T-cell (primary cell): ENCODE data around the gene NTM. TPM values are rescaled to one million over a fixed set of nuclear protein-coding genes. Genes with fewer than 3 reads are reported as not detected.

ENCODE experiments used
- ATAC-seq, 4 experiments: fragments of 200-7000 bp in 3 of 4; fragments of 150-1000 bp in 1 of 4; cut with Tn5 transposase; replicated peaks in 1 of 4; 1 replicate in 3 of 4; 2 replicates in 1 of 4; pipeline ENCODE4 v1.10.0; 2021; ENCODE audit warnings: moderate library complexity in 3 of 4, mild to moderate bottlenecking in 2 of 4, moderate number of reproducible peaks in 1 of 4
- CTCF ChIA-PET, 2 donors: fragments of 300-600 bp; sonication (Branson Sonifier 250); formaldehyde crosslinking; loops; one replicate each; lab custom pipeline; 2022; ENCODE audit warnings: antibody characterized with exemption in 2 of 2; lab: Charles Lee
- POLR2A ChIA-PET, 2 donors: fragments of 300-600 bp; sonication (Branson Sonifier 250); formaldehyde crosslinking; loops; one replicate each; lab custom pipeline; 2022; ENCODE audit warnings: antibody characterized with exemption in 2 of 2; lab: Charles Lee
- DNase-seq, 35 experiments: peaks; one replicate each; pipeline versions ENCODE4 v3.0.0 to v3.0.0-alpha.2; 2013 to 2023
- H3K27ac ChIP-seq: one replicate; pipeline ENCODE4 v1.5.1; 2013; ENCODE audit warnings: low read length
- H3K27me3 ChIP-seq, 2 experiments: replicated peaks in 1 of 2; 1 replicate in 1 of 2; 2 replicates in 1 of 2; pipeline versions ENCODE4 v1.6.1 to v1.7.0; 2013; ENCODE audit warnings: low read length in 1 of 2, mixed read lengths in 1 of 2; ENCODE audit not compliant: control insufficient read depth in 2 of 2, insufficient read depth in 2 of 2; ENCODE audit errors: extremely low read depth in 1 of 2
- H3K36me3 ChIP-seq, 2 donors: 1 replicate in 1 of 2; 2 replicates in 1 of 2; pipeline versions ENCODE4 v1.6.1 to v1.7.0; 2013; ENCODE audit warnings: low read length in 1 of 2; ENCODE audit not compliant: control insufficient read depth in 2 of 2, insufficient read depth in 1 of 2; ENCODE audit errors: extremely low read depth in 1 of 2
- H3K4me1 ChIP-seq, 2 experiments: 1 replicate in 1 of 2; 2 replicates in 1 of 2; pipeline versions ENCODE4 v1.6.1 to v1.7.0; 2013; ENCODE audit warnings: low read length in 2 of 2, mixed read lengths in 1 of 2; ENCODE audit not compliant: insufficient read depth in 2 of 2, control insufficient read depth in 1 of 2; ENCODE audit errors: extremely low read depth in 1 of 2
- H3K4me3 ChIP-seq, 2 donors: 1 replicate in 1 of 2; 2 replicates in 1 of 2; pipeline versions ENCODE4 v1.5.1 to v1.7.0; 2013; ENCODE audit warnings: mild to moderate bottlenecking in 2 of 2, low read length in 1 of 2, moderate library complexity in 1 of 2; ENCODE audit not compliant: control insufficient read depth in 1 of 2; ENCODE audit errors: extremely low read depth in 1 of 2
- H3K9me3 ChIP-seq: 2 replicates; pipeline ENCODE4 v1.7.0; 2013
- H3K27ac Mint-ChIP-seq, 2 donors: one replicate each; pipeline ENCODE4 v1.8.0; 2020 to 2021; ENCODE audit warnings: mild to moderate bottlenecking in 2 of 2, mixed read lengths in 2 of 2
- H3K27me3 Mint-ChIP-seq, 2 donors: one replicate each; pipeline ENCODE4 v1.8.0; 2021 to 2022; ENCODE audit warnings: mixed read lengths in 2 of 2
- H3K36me3 Mint-ChIP-seq: one replicate; pipeline ENCODE4 v1.8.0; 2021; ENCODE audit warnings: mixed read lengths
- H3K4me1 Mint-ChIP-seq, 3 donors: one replicate each; pipeline ENCODE4 v1.8.0; 2020 to 2022; ENCODE audit warnings: mixed read lengths in 3 of 3, mild to moderate bottlenecking in 1 of 3
- H3K4me3 Mint-ChIP-seq, 3 donors: one replicate each; pipeline ENCODE4 v1.8.0; 2020 to 2022; ENCODE audit warnings: mild to moderate bottlenecking in 3 of 3, mixed read lengths in 3 of 3, moderate library complexity in 3 of 3
- H3K9me3 Mint-ChIP-seq, 3 donors: one replicate each; pipeline ENCODE4 v1.8.0; 2020 to 2022; ENCODE audit warnings: mixed read lengths in 3 of 3
- WGBS: methylation state at CpG from one replicate; pipeline ENCODE4 v1.1.5; 2013; ENCODE audit warnings: missing lambda C conversion rate; ENCODE audit not compliant: insufficient coverage; 5-methylcytosine and 5-hydroxymethylcytosine counted together
- total RNA-seq, 35 experiments: library from RNA in 6 of 35; stranded (reverse) in 6 of 35; fragments of 120-200 nt in 1 of 35; gene quantifications; one replicate each; pipeline versions ENCODE4 v1.2.1 to v1.2.4 and lab custom pipeline; 2013 to 2026

NTM gene
- total RNA-seq, 5 donors from 2014 or later (not counting 1 experiment from before 2014, with no cell fraction given): not detected

GRCh38 chr11:131642756-131643531, 272.5 kb downstream of the NTM start:
- 75% methylated on average over 7 of the region's 15 CpGs for WGBS
- POLR2A ChIA-PET: no interaction called here
- H3K9me3 Mint-ChIP-seq: no peaks in the 10 kb centered on the region

DNA sequence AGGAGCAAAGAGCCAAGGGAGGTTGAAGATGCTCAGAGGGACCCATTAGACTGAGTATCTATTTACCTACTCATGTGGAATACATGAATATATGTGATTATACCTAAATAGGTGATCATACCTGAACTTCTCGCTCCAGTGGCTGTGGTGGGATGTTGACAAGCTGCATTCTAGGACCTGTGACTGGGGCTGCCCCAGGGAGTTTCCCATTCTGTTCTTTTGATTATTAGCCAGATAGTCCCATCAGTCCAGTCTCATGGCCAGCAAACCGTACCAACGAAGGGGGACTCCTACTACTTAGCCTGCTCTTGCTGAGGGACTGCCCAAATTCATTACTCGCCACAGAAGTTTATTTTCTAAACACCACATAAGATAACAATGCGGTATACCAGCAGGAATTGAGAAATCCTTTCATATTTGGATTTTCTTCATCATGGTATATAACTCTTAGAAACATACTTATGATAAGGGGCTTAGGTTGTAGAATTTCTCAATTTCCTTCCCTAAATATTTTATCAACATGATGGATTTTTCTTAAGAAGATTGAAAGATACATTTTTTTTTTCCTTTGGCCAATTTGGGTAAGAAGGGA, 273.9 kb downstream of the NTM start:
- ChIA-PET POLR2A (no interaction called here), CTCF (interaction anchor here in 1 of 2 donors (0.6 kb wide), 1 partner anchor 24 kb away, joined by 5 read pairs; no protein-coding TSS in a partner anchor)
- DNase-seq (no peak), ATAC-seq (no peak)
- H3K4me1 Mint-ChIP-seq: no peaks in the 10 kb centered on the region
- no peak overlapping the region for H3K27ac Mint-ChIP-seq
- WGBS: 72% methylated on average over 2 of the region's 5 CpGs
- Histone ChIP-seq H3K4me3 (no peak overlapping the region), H3K9me3 (no peaks in the 10 kb centered on the region), H3K27me3 (peaks cover 0 to 2% of the 10 kb centered on the region in 2 experiments), H3K27ac (no peak overlapping the region), H3K4me1 (no peaks in the 10 kb centered on the region), H3K36me3 (no peaks in the 10 kb centered on the region)
- H3K36me3 Mint-ChIP-seq: no peaks in the 10 kb centered on the region
- no peaks in the 10 kb centered on the region for H3K27me3 Mint-ChIP-seq
- no peak overlapping the region for H3K4me3 Mint-ChIP-seq
- no peaks in the 10 kb centered on the region for H3K9me3 Mint-ChIP-seq

More at GRCh38 chr11:131642756-131643531, 272.5 kb downstream of the NTM start:
- H3K27me3 ChIP-seq: peaks cover 0 to 2% of the 10 kb centered on the region in 2 experiments
- no peaks in the 10 kb centered on the region for H3K36me3 ChIP-seq
- CTCF ChIA-PET: no interaction called here
- H3K36me3 Mint-ChIP-seq: no peaks in the 10 kb centered on the region
- H3K4me1 ChIP-seq: no peaks in the 10 kb centered on the region
- ATAC-seq (no peak), DNase-seq (no peak)
- no peaks in the 10 kb centered on the region for H3K4me1 Mint-ChIP-seq
- no peaks in the 10 kb centered on the region for H3K9me3 ChIP-seq
- H3K4me3 Mint-ChIP-seq: no peak overlapping the region
- H3K4me3 ChIP-seq: no peak overlapping the region
- H3K27me3 Mint-ChIP-seq: no peaks in the 10 kb centered on the region
- no peak overlapping the region for H3K27ac Mint-ChIP-seq
- no peak overlapping the region for H3K27ac ChIP-seq

- H3K9me3 ChIP-seq: no peaks in the 10 kb centered on the region
- peaks cover 0 to 3% of the 10 kb centered on the region in 2 donors for H3K27me3 Mint-ChIP-seq
- peaks cover 0 to 2% of the 10 kb centered on the region in 2 experiments for H3K27me3 ChIP-seq
- DNase-seq: no peak
- WGBS: 33% methylated on average over 1 of the region's 6 CpGs
- ChIA-PET POLR2A (no interaction called here), CTCF (no interaction called here)
- no peak overlapping the region for H3K27ac ChIP-seq
- no peak overlapping the region for H3K4me3 Mint-ChIP-seq
- H3K27ac Mint-ChIP-seq: no peak overlapping the region
- H3K4me1 Mint-ChIP-seq: no peaks in the 10 kb centered on the region
- no peaks in the 10 kb centered on the region for H3K36me3 Mint-ChIP-seq
- H3K4me1 ChIP-seq: no peaks in the 10 kb centered on the region
- ATAC-seq: no peak
- no peaks in the 10 kb centered on the region for H3K36me3 ChIP-seq
- H3K4me3 ChIP-seq: no peak overlapping the region
- no peaks in the 10 kb centered on the region for H3K9me3 Mint-ChIP-seq
Measured at GRCh38 chr11:131645237-131645636, 274.8 kb downstream of the NTM start.

- H3K36me3 Mint-ChIP-seq: no peaks in the 10 kb centered on the region
- H3K4me3 Mint-ChIP-seq: no peak overlapping the region
- Histone ChIP-seq H3K36me3 (no peaks in the 10 kb centered on the region), H3K9me3 (no peaks in the 10 kb centered on the region), H3K4me1 (no peaks in the 10 kb centered on the region), H3K4me3 (no peak overlapping the region), H3K27ac (no peak overlapping the region), H3K27me3 (peaks cover 0 to 4% of the 10 kb centered on the region in 2 experiments)
- H3K27me3 Mint-ChIP-seq: peaks cover 0 to 4% of the 10 kb centered on the region in 2 donors
- H3K9me3 Mint-ChIP-seq: no peaks in the 10 kb centered on the region
- POLR2A ChIA-PET: no interaction called here
- ATAC-seq (no peak), DNase-seq (no peak)
- CTCF ChIA-PET: interaction anchor here in 1 of 2 donors (0.6 kb wide), 1 partner anchor 333 kb away, joined by 3 read pairs; no protein-coding TSS in a partner anchor
- 51% methylated on average over 4 of the region's 5 CpGs for WGBS
- H3K4me1 Mint-ChIP-seq: no peaks in the 10 kb centered on the region
- no peak overlapping the region for H3K27ac Mint-ChIP-seq
Measured at GRCh38 chr11:131649856-131650255, 279.4 kb downstream of the NTM start.

GRCh38 chr11:131652231-131652630, 281.8 kb downstream of the NTM start:
- no peak overlapping the region for H3K4me3 ChIP-seq
- H3K36me3 Mint-ChIP-seq: no peaks in the 10 kb centered on the region
- peaks cover 0 to 5% of the 10 kb centered on the region in 2 experiments for H3K27me3 ChIP-seq
- H3K27ac Mint-ChIP-seq: no peak overlapping the region
- no CpG with 5 or more reads among the region's 2 CpGs for WGBS
- H3K4me1 Mint-ChIP-seq: no peaks in the 10 kb centered on the region
- no peak overlapping the region for H3K4me3 Mint-ChIP-seq
- CTCF ChIA-PET: no interaction called here
- POLR2A ChIA-PET: interaction anchor here in 1 of 2 donors (0.6 kb wide), 1 partner anchor 9 kb away, joined by 5 read pairs; no protein-coding TSS in a partner anchor
- no peaks in the 10 kb centered on the region for H3K4me1 ChIP-seq
- H3K27ac ChIP-seq: no peak overlapping the region
- ATAC-seq (no peak), DNase-seq (no peak)
- H3K9me3 Mint-ChIP-seq: no peaks in the 10 kb centered on the region
- H3K9me3 ChIP-seq: no peaks in the 10 kb centered on the region
- H3K36me3 ChIP-seq: no peaks in the 10 kb centered on the region
- H3K27me3 Mint-ChIP-seq: peaks cover 0 to 4% of the 10 kb centered on the region in 2 donors

GRCh38 chr11:131653260-131653659, 282.8 kb downstream of the NTM start:
- DNase-seq (no peak), ATAC-seq (no peak)
- ChIA-PET POLR2A (no interaction called here), CTCF (no interaction called here)
- H3K9me3 ChIP-seq: no peaks in the 10 kb centered on the region
- Mint-ChIP-seq H3K4me1 (no peaks in the 10 kb centered on the region), H3K36me3 (no peaks in the 10 kb centered on the region), H3K9me3 (no peaks in the 10 kb centered on the region), H3K27me3 (peaks cover 0 to 4% of the 10 kb centered on the region in 2 donors), H3K27ac (no peak overlapping the region), H3K4me3 (no peak overlapping the region)
- H3K4me3 ChIP-seq: no peak overlapping the region
- H3K4me1 ChIP-seq: no peaks in the 10 kb centered on the region
- 62% methylated on average over 4 of the region's 5 CpGs for WGBS
- H3K36me3 ChIP-seq: no peaks in the 10 kb centered on the region
- H3K27ac ChIP-seq: no peak overlapping the region
- peaks cover 0 to 5% of the 10 kb centered on the region in 2 experiments for H3K27me3 ChIP-seq
